PC-9 (cell line): ENCODE results near the gene USP8.

Source experiments
- EZH2 ChIP-seq: fragments of 200-600 bp; sonication (generic); IDR thresholded peaks from 2 replicates; pipeline ENCODE4 v1.8.0; 2017; ENCODE audit warnings: antibody characterized with exemption, low read depth
- TF ChIP-seq, protein P1 (sequence below): fragments of 200-600 bp; sonication (generic); conservative IDR thresholded peaks from 2 replicates; pipeline ENCODE4 v1.6.1; 2017; ENCODE audit warnings: mixed run types, antibody characterized with exemption, mild to moderate bottlenecking, moderate library complexity

GRCh38 chr15:50496692-50497091, 72.5 kb downstream of the USP8 start:
- TF ChIP-seq, protein P1, sequence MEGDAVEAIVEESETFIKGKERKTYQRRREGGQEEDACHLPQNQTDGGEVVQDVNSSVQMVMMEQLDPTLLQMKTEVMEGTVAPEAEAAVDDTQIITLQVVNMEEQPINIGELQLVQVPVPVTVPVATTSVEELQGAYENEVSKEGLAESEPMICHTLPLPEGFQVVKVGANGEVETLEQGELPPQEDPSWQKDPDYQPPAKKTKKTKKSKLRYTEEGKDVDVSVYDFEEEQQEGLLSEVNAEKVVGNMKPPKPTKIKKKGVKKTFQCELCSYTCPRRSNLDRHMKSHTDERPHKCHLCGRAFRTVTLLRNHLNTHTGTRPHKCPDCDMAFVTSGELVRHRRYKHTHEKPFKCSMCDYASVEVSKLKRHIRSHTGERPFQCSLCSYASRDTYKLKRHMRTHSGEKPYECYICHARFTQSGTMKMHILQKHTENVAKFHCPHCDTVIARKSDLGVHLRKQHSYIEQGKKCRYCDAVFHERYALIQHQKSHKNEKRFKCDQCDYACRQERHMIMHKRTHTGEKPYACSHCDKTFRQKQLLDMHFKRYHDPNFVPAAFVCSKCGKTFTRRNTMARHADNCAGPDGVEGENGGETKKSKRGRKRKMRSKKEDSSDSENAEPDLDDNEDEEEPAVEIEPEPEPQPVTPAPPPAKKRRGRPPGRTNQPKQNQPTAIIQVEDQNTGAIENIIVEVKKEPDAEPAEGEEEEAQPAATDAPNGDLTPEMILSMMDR, result no peak
- no peak for TF ChIP-seq EZH2
